ENCODE data around the gene SLC12A7. TPM values are rescaled to one million over a fixed set of nuclear protein-coding genes. Genes with fewer than 3 reads are reported as not detected.

The SLC12A7 gene
- total and polyA plus RNA-seq, 2 donors (not counting 1 experiment from before 2014, with no cell fraction given) = 2.9 to 23.9 TPM

DNA sequence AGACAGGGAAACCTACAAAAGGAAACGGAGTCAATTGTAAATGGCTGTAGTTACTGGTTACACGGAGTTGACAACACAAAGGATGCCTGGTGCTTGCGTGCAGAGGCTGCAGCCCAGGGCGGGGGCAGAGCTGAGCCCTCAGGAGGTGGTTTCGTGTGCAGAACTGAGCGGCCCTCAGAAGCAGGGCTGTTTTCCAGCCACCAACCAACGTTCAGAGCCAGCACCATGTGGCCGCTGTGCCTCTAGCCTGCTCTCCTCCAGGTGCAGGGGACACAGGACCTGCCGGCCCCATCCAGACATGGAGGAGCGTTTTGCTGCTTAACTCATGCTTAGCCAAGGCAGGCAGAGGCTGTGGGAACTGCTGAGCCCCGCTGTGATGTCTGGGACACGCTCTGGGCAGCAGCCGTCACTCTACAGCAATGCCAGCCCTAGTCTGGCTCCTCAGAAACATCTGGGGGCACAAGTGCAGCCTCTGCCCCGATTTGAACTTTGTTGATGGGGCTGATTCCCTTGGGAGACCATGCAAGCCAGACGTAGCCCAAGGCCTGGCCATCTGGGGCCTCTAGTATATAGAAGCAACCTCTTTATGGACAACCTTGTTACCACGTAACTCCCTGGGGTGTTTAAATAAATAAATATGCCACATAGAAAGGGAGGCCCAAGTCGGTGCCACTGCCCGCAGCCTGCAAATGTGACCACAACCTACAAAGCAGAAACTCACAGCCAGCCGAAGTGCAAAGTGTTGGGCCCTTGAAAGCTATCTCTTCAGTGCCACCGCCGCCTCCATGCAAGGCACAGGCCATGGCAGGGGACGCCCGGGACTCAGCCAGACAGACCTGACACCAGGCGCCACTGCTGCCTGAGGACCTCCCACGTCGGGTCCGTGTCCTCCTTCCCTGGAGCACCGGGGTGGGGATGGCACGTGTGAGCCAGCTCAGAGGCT lies 61.2 kb downstream of the SLC12A7 start:
- no peaks in the 10 kb centered on the region for H3K4me1 ChIP-seq (ENCODE audit: control insufficient read depth, extremely low read depth, insufficient read depth, low read length)
- no peaks in the 10 kb centered on the region for H3K9me3 ChIP-seq (ENCODE audit: control insufficient read depth, insufficient read depth, low read depth, low read length)
- H4K20me1 ChIP-seq (ENCODE audit: control insufficient read depth, extremely low read depth, insufficient read depth, low read length) = no peaks in the 10 kb centered on the region
- no peak overlapping the region for H3K9ac ChIP-seq (ENCODE audit: insufficient read depth, low read length)
- TF ChIP-seq, protein P1, sequence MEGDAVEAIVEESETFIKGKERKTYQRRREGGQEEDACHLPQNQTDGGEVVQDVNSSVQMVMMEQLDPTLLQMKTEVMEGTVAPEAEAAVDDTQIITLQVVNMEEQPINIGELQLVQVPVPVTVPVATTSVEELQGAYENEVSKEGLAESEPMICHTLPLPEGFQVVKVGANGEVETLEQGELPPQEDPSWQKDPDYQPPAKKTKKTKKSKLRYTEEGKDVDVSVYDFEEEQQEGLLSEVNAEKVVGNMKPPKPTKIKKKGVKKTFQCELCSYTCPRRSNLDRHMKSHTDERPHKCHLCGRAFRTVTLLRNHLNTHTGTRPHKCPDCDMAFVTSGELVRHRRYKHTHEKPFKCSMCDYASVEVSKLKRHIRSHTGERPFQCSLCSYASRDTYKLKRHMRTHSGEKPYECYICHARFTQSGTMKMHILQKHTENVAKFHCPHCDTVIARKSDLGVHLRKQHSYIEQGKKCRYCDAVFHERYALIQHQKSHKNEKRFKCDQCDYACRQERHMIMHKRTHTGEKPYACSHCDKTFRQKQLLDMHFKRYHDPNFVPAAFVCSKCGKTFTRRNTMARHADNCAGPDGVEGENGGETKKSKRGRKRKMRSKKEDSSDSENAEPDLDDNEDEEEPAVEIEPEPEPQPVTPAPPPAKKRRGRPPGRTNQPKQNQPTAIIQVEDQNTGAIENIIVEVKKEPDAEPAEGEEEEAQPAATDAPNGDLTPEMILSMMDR (conservative IDR thresholded peaks at IDR 0.05 in 1 of 2, IDR thresholded peaks at IDR 0.05 in 1 of 2; ENCODE audit: low read depth in 1 of 2, low read length in 2 of 2) = no peak
- TF ChIP-seq EZH2 (IDR thresholded peaks at IDR 0.05; ENCODE audit: low read length, missing control alignments) = no peak
- H3K4me3 ChIP-seq (replicated peaks in 1 of 4; ENCODE audit: control extremely low read depth in 1 of 4, insufficient read depth in 1 of 4, low read depth in 3 of 4, low read length in 4 of 4) = no peak overlapping the region
- no peaks in the 10 kb centered on the region for H3K27me3 ChIP-seq (ENCODE audit: control insufficient read depth, insufficient read depth, low read length)
- H2AFZ ChIP-seq (ENCODE audit: low read length) = no peak overlapping the region
- H3K79me2 ChIP-seq (ENCODE audit: control insufficient read depth, insufficient read depth, low read length) = no peaks in the 10 kb centered on the region
- no peak overlapping the region for H3K4me2 ChIP-seq (ENCODE audit: extremely low read depth, insufficient read depth, low read length)
- DNase-seq (ENCODE audit: low read depth in 2 of 2) = no peak
- no peaks in the 10 kb centered on the region for H3K36me3 ChIP-seq (ENCODE audit: control insufficient read depth, insufficient read depth, low read length)
- H3K27ac ChIP-seq (ENCODE audit: insufficient read depth, low read length) = no peak overlapping the region

DNA sequence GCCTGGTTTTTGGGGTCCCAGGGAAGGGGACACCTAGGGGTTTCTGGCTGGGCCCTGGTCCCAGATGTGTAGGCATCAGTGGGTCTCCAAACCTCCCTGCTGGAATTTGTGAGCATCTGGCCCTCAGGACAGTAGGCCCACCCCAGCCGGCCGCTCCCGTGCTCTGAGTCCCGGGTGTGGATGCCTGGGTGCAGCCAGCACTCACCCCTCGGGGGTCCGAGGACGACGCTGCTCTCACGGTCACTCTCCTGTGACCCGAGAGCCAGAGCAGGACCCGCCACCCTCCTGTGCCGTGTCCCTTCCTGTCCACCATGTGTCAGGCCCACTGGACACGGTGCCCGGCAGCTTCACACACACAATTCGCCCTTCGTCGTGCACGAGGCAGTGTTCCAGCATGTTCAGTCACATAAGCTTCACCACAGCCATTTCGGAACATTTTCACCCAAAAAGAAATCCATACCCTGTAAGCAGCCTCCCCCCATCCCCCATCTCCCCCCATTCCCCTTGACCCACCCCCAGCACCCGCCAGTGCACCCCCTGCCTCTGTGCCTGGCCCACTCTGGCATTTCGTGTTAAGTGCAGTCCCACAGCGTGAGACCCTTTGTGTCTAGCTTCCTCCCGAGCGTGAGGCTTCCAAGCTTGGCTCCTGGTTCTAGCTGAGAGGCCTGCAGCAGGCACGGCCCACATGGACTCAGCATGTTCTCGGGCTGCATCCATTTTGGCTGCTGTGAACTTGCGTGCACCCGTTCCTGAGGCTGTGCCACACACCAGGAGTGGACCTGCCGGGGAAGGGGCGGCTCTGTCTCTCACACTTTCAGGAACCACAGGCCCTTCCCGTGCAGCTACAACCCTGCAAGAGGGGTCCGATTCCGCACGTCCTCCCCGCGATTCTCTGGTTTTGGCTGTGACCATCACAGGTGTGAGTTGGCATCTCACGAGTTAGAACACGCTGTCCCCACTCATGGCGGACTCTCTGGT lies 62.7 kb downstream of the SLC12A7 start:
- DNase-seq (ENCODE audit: low read depth in 2 of 2) = no peak

More for the DNA sequence above, 62.7 kb downstream of the SLC12A7 start:
- Histone ChIP-seq H4K20me1 (ENCODE audit: control insufficient read depth, extremely low read depth, insufficient read depth, low read length) (no peaks in the 10 kb centered on the region), H3K4me3 (replicated peaks in 1 of 4; ENCODE audit: control extremely low read depth in 1 of 4, insufficient read depth in 1 of 4, low read depth in 3 of 4, low read length in 4 of 4) (no peak overlapping the region), H3K79me2 (ENCODE audit: control insufficient read depth, insufficient read depth, low read length) (no peaks in the 10 kb centered on the region), H3K9ac (ENCODE audit: insufficient read depth, low read length) (no peak overlapping the region), H3K4me1 (ENCODE audit: control insufficient read depth, extremely low read depth, insufficient read depth, low read length) (no peaks in the 10 kb centered on the region), H2AFZ (ENCODE audit: low read length) (no peak overlapping the region), H3K4me2 (ENCODE audit: extremely low read depth, insufficient read depth, low read length) (no peak overlapping the region), H3K36me3 (ENCODE audit: control insufficient read depth, insufficient read depth, low read length) (no peaks in the 10 kb centered on the region), H3K27me3 (ENCODE audit: control insufficient read depth, insufficient read depth, low read length) (no peaks in the 10 kb centered on the region), H3K9me3 (ENCODE audit: control insufficient read depth, insufficient read depth, low read depth, low read length) (no peaks in the 10 kb centered on the region), H3K27ac (ENCODE audit: insufficient read depth, low read length) (no peak overlapping the region)
- TF ChIP-seq EZH2 (IDR thresholded peaks at IDR 0.05; ENCODE audit: low read length, missing control alignments) = no peak
- TF ChIP-seq, protein P1 (conservative IDR thresholded peaks at IDR 0.05 in 1 of 2, IDR thresholded peaks at IDR 0.05 in 1 of 2; ENCODE audit: low read depth in 1 of 2, low read length in 2 of 2) = no peak
